GM12865 (cell line): ENCODE measurements around the gene LRRC3B.

Source experiments
- DNase-seq: peaks from one replicate; pipeline ENCODE4 v3.0.0; 2010; ENCODE audit warnings: low read depth
- H3K4me3 ChIP-seq: 2 replicates; pipeline ENCODE4 v1.5.1; 2011; ENCODE audit warnings: mild to moderate bottlenecking, low read depth, low read length, control low read depth
- CTCF ChIP-seq: IDR thresholded peaks from 2 replicates; pipeline ENCODE4 v1.5.1; 2011; ENCODE audit warnings: low read length, control low read depth, low read depth, inconsistent platforms; ENCODE audit not compliant: insufficient read depth; ENCODE audit errors: missing control alignments

LRRC3B gene

GRCh38 chr3:26675336-26675735 is 52.8 kb downstream of the LRRC3B start:
- TF ChIP-seq CTCF: no peak
- no peak for DNase-seq

GRCh38 chr3:26681632-26682031 is 59.1 kb downstream of the LRRC3B start:
- DNase-seq: no peak
- no peak for TF ChIP-seq CTCF
- H3K4me3 ChIP-seq: no peak overlapping the region

More at GRCh38 chr3:26675336-26675735, 52.8 kb downstream of the LRRC3B start:
- no peak overlapping the region for H3K4me3 ChIP-seq

GRCh38 chr3:26682406-26682805 is 59.8 kb downstream of the LRRC3B start:
- H3K4me3 ChIP-seq: no peak overlapping the region
- TF ChIP-seq CTCF: no peak
- no peak for DNase-seq

- no peak overlapping the region for H3K4me3 ChIP-seq
- no peak for DNase-seq
- TF ChIP-seq CTCF: no peak
Measured at GRCh38 chr3:26683902-26684301, 61.3 kb downstream of the LRRC3B start.

DNA sequence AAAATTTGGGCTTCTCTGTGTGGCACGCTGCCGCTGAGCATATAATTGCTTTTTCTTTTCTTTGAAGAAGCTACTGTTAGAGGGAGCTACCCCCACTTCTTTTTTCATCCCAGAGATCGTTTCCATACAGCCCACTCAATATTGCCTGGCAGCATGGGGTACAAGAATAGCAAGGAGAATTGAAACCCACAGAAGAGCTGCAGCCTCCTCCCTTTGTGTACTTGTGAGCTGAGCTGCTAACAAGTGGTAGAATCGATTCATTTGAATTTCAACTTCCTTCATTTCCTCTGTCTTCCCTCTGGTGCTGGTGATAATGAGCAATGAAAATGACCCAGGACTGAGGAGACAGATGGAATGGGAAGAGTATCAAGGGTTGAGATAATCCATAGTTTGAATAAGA is 64.9 kb downstream of the LRRC3B start:
- no peak for DNase-seq
- H3K4me3 ChIP-seq: no peak overlapping the region
- TF ChIP-seq CTCF: no peak

- H3K4me3 ChIP-seq: no peak overlapping the region
- DNase-seq: no peak
- no peak for TF ChIP-seq CTCF
Measured at GRCh38 chr3:26699553-26699952, 77.0 kb downstream of the LRRC3B start.

DNA sequence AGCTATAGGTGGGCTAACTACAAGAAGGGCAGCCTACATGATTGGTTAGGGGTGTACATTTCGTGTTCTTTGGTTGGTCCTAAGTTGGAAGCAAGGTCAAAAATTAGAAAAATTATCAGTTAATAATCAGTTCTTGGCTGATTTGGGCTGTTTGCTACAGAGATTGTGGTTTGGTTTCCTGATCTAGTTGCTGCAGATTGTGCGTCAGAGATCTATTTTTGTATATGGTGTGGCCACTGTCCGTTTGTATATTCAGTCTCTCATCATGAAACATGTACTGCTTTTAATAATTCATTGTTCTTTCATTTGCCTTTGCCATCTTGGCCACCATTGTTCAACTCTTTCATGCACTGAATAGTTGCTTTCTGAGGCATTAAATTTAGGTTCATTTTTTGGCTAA is 80.9 kb downstream of the LRRC3B start:
- no peak for DNase-seq
- no peak for TF ChIP-seq CTCF
- H3K4me3 ChIP-seq: no peak overlapping the region
